ENCODE data around the gene CA9.

The CA9 gene

GRCh38 chr9:35680331-35681105 is 6.8 kb downstream of the CA9 start:
- Histone ChIP-seq H3K27ac (ENCODE audit: low read length) (no peak overlapping the region), H3K9ac (ENCODE audit: low read depth, low read length) (no peak overlapping the region), H3K4me1 (ENCODE audit: insufficient read depth, low read length) (no peaks in the 10 kb centered on the region), H3K79me2 (ENCODE audit: insufficient read depth, low read length) (no peaks in the 10 kb centered on the region), H4K20me1 (ENCODE audit: insufficient read depth, low read length) (no peaks in the 10 kb centered on the region; the same call in 1 of the 2 replicates), H3K27me3 (ENCODE audit: insufficient read depth, low read length, poor library complexity) (no peaks in the 10 kb centered on the region), H3K9me3 (ENCODE audit: insufficient read depth, low read length, severe bottlenecking) (no peaks in the 10 kb centered on the region), H2AFZ (ENCODE audit: low read depth, low read length) (no peak overlapping the region), H3K4me2 (ENCODE audit: insufficient read depth, low read length) (no peak overlapping the region), H3K4me3 (ENCODE audit: low read depth in 1 of 2, low read length in 2 of 2) (no peak overlapping the region), H3K36me3 (ENCODE audit: insufficient read depth, low read length) (peaks cover 29% of the 10 kb centered on the region)
- ATAC-seq (ENCODE audit: insufficient read depth, low read depth) = no peak
- TF ChIP-seq EZH2 (IDR thresholded peaks at IDR 0.05; ENCODE audit: borderline replicate concordance, low read depth, low read length, severe bottlenecking) = no peak
- TF ChIP-seq CTCF (IDR thresholded peaks at IDR 0.05; ENCODE audit: borderline replicate concordance, extremely low read depth, low read length, poor library complexity, severe bottlenecking) = no peak
- no peak for DNase-seq

- Histone ChIP-seq H3K27me3 (ENCODE audit: insufficient read depth, low read length, poor library complexity) (no peaks in the 10 kb centered on the region), H3K36me3 (ENCODE audit: insufficient read depth, low read length) (peaks cover 36% of the 10 kb centered on the region), H3K27ac (ENCODE audit: low read length) (no peak overlapping the region), H3K9ac (ENCODE audit: low read depth, low read length) (no peak overlapping the region), H3K9me3 (ENCODE audit: insufficient read depth, low read length, severe bottlenecking) (no peaks in the 10 kb centered on the region), H4K20me1 (ENCODE audit: insufficient read depth, low read length) (no peaks in the 10 kb centered on the region; the same call in 1 of the 2 replicates), H3K79me2 (ENCODE audit: insufficient read depth, low read length) (no peaks in the 10 kb centered on the region), H3K4me1 (ENCODE audit: insufficient read depth, low read length) (no peaks in the 10 kb centered on the region), H3K4me3 (ENCODE audit: low read depth in 1 of 2, low read length in 2 of 2) (no peak overlapping the region), H3K4me2 (ENCODE audit: insufficient read depth, low read length) (no peak overlapping the region), H2AFZ (ENCODE audit: low read depth, low read length) (no peak overlapping the region)
- TF ChIP-seq EZH2 (IDR thresholded peaks at IDR 0.05; ENCODE audit: borderline replicate concordance, low read depth, low read length, severe bottlenecking) = no peak
- no peak for DNase-seq
- ATAC-seq (ENCODE audit: insufficient read depth, low read depth) = no peak
These were observed 7.7 kb downstream of the CA9 start for GRCh38 chr9:35681341-35682002.

GRCh38 chr9:35682051-35682450 is 8.3 kb downstream of the CA9 start:
- Histone ChIP-seq H3K4me2 (ENCODE audit: insufficient read depth, low read length) (no peak overlapping the region), H3K36me3 (ENCODE audit: insufficient read depth, low read length) (peaks cover 36% of the 10 kb centered on the region), H4K20me1 (ENCODE audit: insufficient read depth, low read length) (no peaks in the 10 kb centered on the region; the same call in 1 of the 2 replicates), H3K9ac (ENCODE audit: low read depth, low read length) (no peak overlapping the region), H3K9me3 (ENCODE audit: insufficient read depth, low read length, severe bottlenecking) (no peaks in the 10 kb centered on the region), H2AFZ (ENCODE audit: low read depth, low read length) (no peak overlapping the region), H3K4me1 (ENCODE audit: insufficient read depth, low read length) (no peaks in the 10 kb centered on the region), H3K27ac (ENCODE audit: low read length) (no peak overlapping the region), H3K27me3 (ENCODE audit: insufficient read depth, low read length, poor library complexity) (no peaks in the 10 kb centered on the region), H3K4me3 (ENCODE audit: low read depth in 1 of 2, low read length in 2 of 2) (no peak overlapping the region), H3K79me2 (ENCODE audit: insufficient read depth, low read length) (no peaks in the 10 kb centered on the region)
- ATAC-seq (ENCODE audit: insufficient read depth, low read depth) = no peak
- DNase-seq = no peak
- TF ChIP-seq EZH2 (IDR thresholded peaks at IDR 0.05; ENCODE audit: borderline replicate concordance, low read depth, low read length, severe bottlenecking) (no peak), CTCF (IDR thresholded peaks at IDR 0.05; ENCODE audit: borderline replicate concordance, extremely low read depth, low read length, poor library complexity, severe bottlenecking) (no peak)
